HEK293 (cell line): ENCODE data around the gene SH2D1A.

Source experiments
- CTCF ChIA-PET: fragments of 350-600 bp; formaldehyde crosslinking; extraction: SDS; loops from one replicate; lab custom pipeline; 2021; ENCODE audit warnings: antibody characterized with exemption; lab: Yijun Ruan, JAX
- POLR2A ChIA-PET: fragments of 300-600 bp; formaldehyde crosslinking; extraction: SDS; loops from one replicate; lab custom pipeline; 2020; ENCODE audit warnings: antibody characterized with exemption, inconsistent platforms; lab: Yijun Ruan, JAX
- H3K27ac ChIP-seq: fragments of 200-500 bp; sonication (Bioruptor generic); 2 replicates; pipeline ENCODE4 v1.5.1; 2014; ENCODE audit warnings: low read depth, low read length, control low read depth, inconsistent platforms; ENCODE audit errors: extremely low read depth
- H3K36me3 ChIP-seq, 2 experiments: fragments of 200-500 bp in 1 of 2; sonication (Bioruptor generic) in 1 of 2; 1 replicate in 1 of 2; 2 replicates in 1 of 2; pipeline ENCODE4 v1.5.1; 2014 to 2017; ENCODE audit warnings: inconsistent platforms in 2 of 2, low read length in 2 of 2; ENCODE audit not compliant: control insufficient read depth in 2 of 2, insufficient read depth in 1 of 2
- H3K4me1 ChIP-seq: fragments of 200-500 bp; sonication (Bioruptor generic); 2 replicates; pipeline ENCODE4 v1.5.1; 2014; ENCODE audit warnings: mild to moderate bottlenecking, low read length, inconsistent platforms; ENCODE audit not compliant: control insufficient read depth, insufficient read depth
- H3K4me3 ChIP-seq: 2 replicates; pipeline ENCODE4 v1.5.1; 2011; ENCODE audit warnings: low read depth, mild to moderate bottlenecking, control low read depth, low read length, moderate library complexity
- H3K9me3 ChIP-seq: fragments of 200-500 bp; sonication (Bioruptor generic); 2 replicates; pipeline ENCODE4 v1.5.1; 2014; ENCODE audit warnings: low read depth, low read length, inconsistent platforms; ENCODE audit not compliant: control insufficient read depth, insufficient read depth
- GLI2 ChIP-seq: fragments of 450-650 bp; formaldehyde crosslinking; IDR thresholded peaks from 2 replicates; pipeline ENCODE4; 2017; ENCODE audit warnings: missing biosample characterization, missing genetic modification characterization, low read depth, borderline replicate concordance
- GLIS1 ChIP-seq: fragments of 450-650 bp; formaldehyde crosslinking; IDR thresholded peaks from 2 replicates; pipeline ENCODE4 v1.5.1; 2016; ENCODE audit warnings: missing biosample characterization, missing genetic modification characterization
- KLF16 ChIP-seq: fragments of 450-650 bp; formaldehyde crosslinking; IDR thresholded peaks from 2 replicates; pipeline ENCODE4 v1.5.1; 2017; ENCODE audit warnings: missing biosample characterization, missing genetic modification characterization
- ZBTB48 ChIP-seq: fragments of 450-650 bp; formaldehyde crosslinking; IDR thresholded peaks from 2 replicates; pipeline ENCODE4 v1.5.1; 2016; ENCODE audit warnings: missing biosample characterization, missing genetic modification characterization
- ZBTB8A ChIP-seq: fragments of 450-650 bp; formaldehyde crosslinking; IDR thresholded peaks from 2 replicates; pipeline ENCODE4 v1.5.1; 2016; ENCODE audit warnings: missing biosample characterization, missing genetic modification characterization
- ZEB2 ChIP-seq: fragments of 450-650 bp; formaldehyde crosslinking; IDR thresholded peaks from 2 replicates; pipeline ENCODE4 v1.5.1; 2016; ENCODE audit warnings: missing biosample characterization, missing genetic modification characterization
- ZFP3 ChIP-seq: fragments of 450-650 bp; formaldehyde crosslinking; IDR thresholded peaks from 2 replicates; pipeline ENCODE4 v1.5.1; 2016; ENCODE audit warnings: low read depth, missing biosample characterization, missing genetic modification characterization
- ZNF114 ChIP-seq: fragments of 450-650 bp; formaldehyde crosslinking; IDR thresholded peaks from 2 replicates; pipeline ENCODE4 v1.5.0; 2017; ENCODE audit warnings: missing biosample characterization, missing genetic modification characterization
- ZNF138 ChIP-seq: fragments of 450-650 bp; formaldehyde crosslinking; IDR thresholded peaks from 2 replicates; pipeline ENCODE4 v1.5.1; 2016; ENCODE audit warnings: missing biosample characterization, missing genetic modification characterization, borderline replicate concordance
- ZNF239 ChIP-seq: fragments of 450-650 bp; formaldehyde crosslinking; IDR thresholded peaks from 2 replicates; pipeline ENCODE4 v1.5.1; 2016; ENCODE audit warnings: missing biosample characterization, missing genetic modification characterization
- ZNF510 ChIP-seq: fragments of 450-650 bp; formaldehyde crosslinking; IDR thresholded peaks from 2 replicates; pipeline ENCODE4 v1.5.1; 2018; ENCODE audit warnings: mild to moderate bottlenecking, missing genetic modification characterization, missing biosample characterization; ENCODE audit not compliant: insufficient replicate concordance
- ZNF585B ChIP-seq: fragments of 450-650 bp; formaldehyde crosslinking; IDR thresholded peaks from 2 replicates; pipeline ENCODE4 v1.5.1; 2016; ENCODE audit warnings: missing biosample characterization, missing genetic modification characterization
- ZNF623 ChIP-seq: fragments of 450-650 bp; formaldehyde crosslinking; IDR thresholded peaks from 2 replicates; pipeline ENCODE4 v1.5.1; 2016; ENCODE audit warnings: missing biosample characterization, missing genetic modification characterization
- ZSCAN16 ChIP-seq: fragments of 450-650 bp; formaldehyde crosslinking; IDR thresholded peaks from 2 replicates; pipeline ENCODE4 v1.5.1; 2016; ENCODE audit warnings: missing biosample characterization, missing genetic modification characterization
- ZSCAN30 ChIP-seq: fragments of 450-650 bp; IDR thresholded peaks from 2 replicates; pipeline ENCODE4 v1.5.1; 2018; ENCODE audit warnings: missing biosample characterization, mild to moderate bottlenecking, missing genetic modification characterization, moderate library complexity
- TF ChIP-seq, protein P1 (sequence below): fragments of 450-650 bp; formaldehyde crosslinking; IDR thresholded peaks from 2 replicates; pipeline ENCODE4 v1.5.1; 2016; ENCODE audit warnings: missing biosample characterization, missing genetic modification characterization
- TF ChIP-seq, protein P2 (sequence below): fragments of 450-650 bp; formaldehyde crosslinking; IDR thresholded peaks from 2 replicates; pipeline ENCODE4 v1.5.1; 2016; ENCODE audit warnings: missing biosample characterization, missing genetic modification characterization
- TF ChIP-seq, protein P3 (sequence below): fragments of 450-650 bp; IDR thresholded peaks from 2 replicates; pipeline ENCODE4 v1.5.1; 2018; ENCODE audit warnings: missing biosample characterization, missing genetic modification characterization
- TF ChIP-seq, protein P4 (sequence below): fragments of 450-650 bp; formaldehyde crosslinking; IDR thresholded peaks from 2 replicates; pipeline ENCODE4 v1.5.1; 2016; ENCODE audit warnings: missing biosample characterization, missing genetic modification characterization

The SH2D1A gene

DNA sequence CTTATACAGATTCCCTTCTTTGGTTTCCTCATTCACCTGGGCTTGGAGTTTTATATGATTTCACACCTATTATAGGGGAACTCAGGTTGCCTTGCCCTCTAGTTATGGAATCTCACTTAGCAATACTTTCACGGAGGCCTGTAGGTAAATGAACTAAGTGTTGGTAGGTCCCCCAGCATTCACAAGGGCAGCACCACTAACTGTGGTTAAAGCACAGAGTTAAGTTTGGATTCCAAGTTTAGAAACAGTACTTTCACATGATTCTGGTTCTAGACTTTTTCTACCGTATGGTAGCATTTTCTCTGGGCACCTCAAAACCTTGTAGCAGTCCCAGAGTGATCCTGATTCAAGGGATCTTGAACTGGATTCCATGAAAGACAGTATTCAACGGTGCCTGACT, 46.4 kb downstream of the SH2D1A start:
- Histone ChIP-seq H3K4me1 (no peaks in the 10 kb centered on the region), H3K4me3 (no peak overlapping the region), H3K27ac (no peak overlapping the region), H3K9me3 (no peaks in the 10 kb centered on the region), H3K36me3 (no peaks in the 10 kb centered on the region)
- no peak for TF ChIP-seq ZSCAN16 (tag by site-specific recombination)
- ChIA-PET POLR2A (no interaction called here), CTCF (no interaction called here)

DNA sequence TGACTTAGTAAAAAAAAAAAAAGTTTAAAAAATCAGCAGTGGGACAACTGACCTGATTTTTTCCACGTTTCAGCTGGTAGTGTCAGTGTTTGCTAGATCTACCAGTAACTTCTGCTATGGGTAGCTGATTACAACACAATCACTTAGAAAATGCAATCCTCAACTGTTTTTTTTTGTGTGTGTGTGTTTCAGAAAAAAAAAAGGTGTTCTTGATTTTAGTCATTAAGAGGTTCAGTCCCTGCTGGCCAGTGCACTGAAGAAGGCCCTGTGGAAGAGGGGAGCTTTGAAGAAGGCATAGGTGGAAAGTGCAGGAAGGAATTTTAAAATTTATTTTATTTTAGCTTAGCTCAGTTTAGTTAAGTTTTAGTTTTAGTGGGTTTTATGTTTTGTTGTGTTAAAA, 46.9 kb downstream of the SH2D1A start:
- Histone ChIP-seq H3K27ac (no peak overlapping the region), H3K4me3 (no peak overlapping the region), H3K36me3 (no peaks in the 10 kb centered on the region), H3K9me3 (no peaks in the 10 kb centered on the region)
- ChIA-PET CTCF (interaction anchor here (0.8 to 1.6 kb wide), 2 partner anchors 13 to 105 kb away, joined by 3 to 13 read pairs; no protein-coding TSS in a partner anchor), POLR2A (no interaction called here)
- TF ChIP-seq ZNF623 (tag by site-specific recombination) (no peak), ZNF510 (tag by site-specific recombination) (no peak), ZNF138 (tag by site-specific recombination) (no peak), ZNF585B (no peak), GLIS1 (tag by site-specific recombination) (no peak), ZEB2 (no peak), GLI2 (tag by site-specific recombination) (no peak), ZBTB8A (tag by site-specific recombination) (no peak), ZSCAN30 (tag by site-specific recombination) (no peak), ZNF239 (tag by site-specific recombination) (no peak), KLF16 (no peak), ZFP3 (tag by site-specific recombination) (no peak), ZBTB48 (tag by site-specific recombination) (no peak), ZNF114 (no peak)
- TF ChIP-seq, protein P1, sequence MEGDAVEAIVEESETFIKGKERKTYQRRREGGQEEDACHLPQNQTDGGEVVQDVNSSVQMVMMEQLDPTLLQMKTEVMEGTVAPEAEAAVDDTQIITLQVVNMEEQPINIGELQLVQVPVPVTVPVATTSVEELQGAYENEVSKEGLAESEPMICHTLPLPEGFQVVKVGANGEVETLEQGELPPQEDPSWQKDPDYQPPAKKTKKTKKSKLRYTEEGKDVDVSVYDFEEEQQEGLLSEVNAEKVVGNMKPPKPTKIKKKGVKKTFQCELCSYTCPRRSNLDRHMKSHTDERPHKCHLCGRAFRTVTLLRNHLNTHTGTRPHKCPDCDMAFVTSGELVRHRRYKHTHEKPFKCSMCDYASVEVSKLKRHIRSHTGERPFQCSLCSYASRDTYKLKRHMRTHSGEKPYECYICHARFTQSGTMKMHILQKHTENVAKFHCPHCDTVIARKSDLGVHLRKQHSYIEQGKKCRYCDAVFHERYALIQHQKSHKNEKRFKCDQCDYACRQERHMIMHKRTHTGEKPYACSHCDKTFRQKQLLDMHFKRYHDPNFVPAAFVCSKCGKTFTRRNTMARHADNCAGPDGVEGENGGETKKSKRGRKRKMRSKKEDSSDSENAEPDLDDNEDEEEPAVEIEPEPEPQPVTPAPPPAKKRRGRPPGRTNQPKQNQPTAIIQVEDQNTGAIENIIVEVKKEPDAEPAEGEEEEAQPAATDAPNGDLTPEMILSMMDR, result no peak
- TF ChIP-seq, protein P2, sequence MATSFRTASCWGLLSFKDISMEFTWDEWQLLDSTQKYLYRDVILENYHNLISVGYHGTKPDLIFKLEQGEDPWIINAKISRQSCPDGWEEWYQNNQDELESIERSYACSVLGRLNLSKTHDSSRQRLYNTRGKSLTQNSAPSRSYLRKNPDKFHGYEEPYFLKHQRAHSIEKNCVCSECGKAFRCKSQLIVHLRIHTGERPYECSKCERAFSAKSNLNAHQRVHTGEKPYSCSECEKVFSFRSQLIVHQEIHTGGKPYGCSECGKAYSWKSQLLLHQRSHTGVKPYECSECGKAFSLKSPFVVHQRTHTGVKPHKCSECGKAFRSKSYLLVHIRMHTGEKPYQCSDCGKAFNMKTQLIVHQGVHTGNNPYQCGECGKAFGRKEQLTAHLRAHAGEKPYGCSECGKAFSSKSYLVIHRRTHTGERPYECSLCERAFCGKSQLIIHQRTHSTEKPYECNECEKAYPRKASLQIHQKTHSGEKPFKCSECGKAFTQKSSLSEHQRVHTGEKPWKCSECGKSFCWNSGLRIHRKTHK, result no peak
- TF ChIP-seq, protein P3, sequence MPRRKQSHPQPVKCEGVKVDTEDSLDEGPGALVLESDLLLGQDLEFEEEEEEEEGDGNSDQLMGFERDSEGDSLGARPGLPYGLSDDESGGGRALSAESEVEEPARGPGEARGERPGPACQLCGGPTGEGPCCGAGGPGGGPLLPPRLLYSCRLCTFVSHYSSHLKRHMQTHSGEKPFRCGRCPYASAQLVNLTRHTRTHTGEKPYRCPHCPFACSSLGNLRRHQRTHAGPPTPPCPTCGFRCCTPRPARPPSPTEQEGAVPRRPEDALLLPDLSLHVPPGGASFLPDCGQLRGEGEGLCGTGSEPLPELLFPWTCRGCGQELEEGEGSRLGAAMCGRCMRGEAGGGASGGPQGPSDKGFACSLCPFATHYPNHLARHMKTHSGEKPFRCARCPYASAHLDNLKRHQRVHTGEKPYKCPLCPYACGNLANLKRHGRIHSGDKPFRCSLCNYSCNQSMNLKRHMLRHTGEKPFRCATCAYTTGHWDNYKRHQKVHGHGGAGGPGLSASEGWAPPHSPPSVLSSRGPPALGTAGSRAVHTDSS (tag by site-specific recombination), result no peak
- TF ChIP-seq, all 188 proteins: peak for 0
- no peaks in the 10 kb centered on the region for H3K4me1 ChIP-seq

DNA sequence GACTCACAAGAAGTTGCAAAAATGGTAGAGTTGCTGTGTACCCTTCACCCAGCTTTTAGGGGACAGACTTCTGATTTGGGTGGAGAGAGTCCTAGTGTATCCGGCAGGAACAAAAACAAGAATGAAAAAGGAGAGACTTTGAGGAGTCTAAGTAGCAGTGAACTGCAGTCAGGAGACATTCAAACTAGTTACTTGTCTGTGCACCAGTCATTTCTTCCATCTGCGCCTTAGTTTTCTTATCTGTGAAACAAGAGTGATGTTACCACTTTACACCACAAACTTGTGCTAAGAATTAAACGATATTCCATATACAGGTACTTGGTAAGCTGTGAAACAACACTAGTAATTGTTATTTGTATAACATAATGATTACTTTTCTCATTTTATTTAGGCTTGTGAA, 47.3 kb downstream of the SH2D1A start:
- H3K4me1 ChIP-seq, result no peaks in the 10 kb centered on the region
- TF ChIP-seq, protein P4, sequence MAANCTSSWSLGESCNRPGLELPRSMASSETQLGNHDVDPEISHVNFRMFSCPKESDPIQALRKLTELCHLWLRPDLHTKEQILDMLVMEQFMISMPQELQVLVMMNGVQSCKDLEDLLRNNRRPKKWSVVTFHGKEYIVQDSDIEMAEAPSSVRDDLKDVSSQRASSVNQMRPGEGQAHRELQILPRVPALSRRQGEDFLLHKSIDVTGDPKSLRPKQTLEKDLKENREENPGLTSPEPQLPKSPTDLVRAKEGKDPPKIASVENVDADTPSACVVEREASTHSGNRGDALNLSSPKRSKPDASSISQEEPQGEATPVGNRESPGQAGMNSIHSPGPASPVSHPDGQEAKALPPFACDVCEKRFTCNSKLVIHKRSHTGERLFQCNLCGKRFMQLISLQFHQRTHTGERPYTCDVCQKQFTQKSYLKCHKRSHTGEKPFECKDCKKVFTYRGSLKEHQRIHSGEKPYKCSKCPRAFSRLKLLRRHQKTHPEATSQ (tag by site-specific recombination), result no peak
- POLR2A ChIA-PET, result no interaction called here
- H3K36me3 ChIP-seq, result no peaks in the 10 kb centered on the region
- H3K27ac ChIP-seq, result no peak overlapping the region
- no peaks in the 10 kb centered on the region for H3K9me3 ChIP-seq
- CTCF ChIA-PET, result interaction anchor here (0.8 to 1.6 kb wide), 3 partner anchors 13 to 105 kb away, joined by 3 to 13 read pairs (median 3); no protein-coding TSS in a partner anchor
- H3K4me3 ChIP-seq, result no peak overlapping the region
